IMR-90 (cell line): ENCODE results near the gene PARP16.

Experiments used
- CTCF ChIP-seq: conservative IDR thresholded peaks from 2 replicates; pipeline ENCODE4 v1.5.1; 2012; ENCODE audit warnings: mild to moderate bottlenecking, low read depth, low read length, improper control_type of control experiment
- MAZ ChIP-seq: IDR thresholded peaks from 2 replicates; pipeline ENCODE4 v1.6.1; 2012; ENCODE audit warnings: low read depth, mild to moderate bottlenecking, low read length, improper control_type of control experiment, moderate library complexity, borderline replicate concordance
- POLR2A ChIP-seq: IDR thresholded peaks from 2 replicates; pipeline ENCODE4 v1.6.1; 2012; ENCODE audit warnings: mild to moderate bottlenecking, low read depth, low read length
- SMC3 ChIP-seq: fragments of 150-350 bp; IDR thresholded peaks from 2 replicates; pipeline ENCODE4 v1.6.1; 2016; ENCODE audit warnings: low read depth, mild to moderate bottlenecking, antibody characterized with exemption, low read length, moderate library complexity

- TF ChIP-seq CTCF, result no peak
- TF ChIP-seq POLR2A, result no peak
- no peak for TF ChIP-seq SMC3
- no peak for TF ChIP-seq MAZ
Measured at GRCh38 chr15:65226221-65226620, 60.5 kb downstream of the PARP16 start.
